Measurements from ENCODE around the gene DMBT1.

DMBT1 gene

GRCh38 chr10:122673731-122674130, 113.2 kb downstream of the DMBT1 start:
- no peaks in the 10 kb centered on the region for H3K36me3 Mint-ChIP-seq (ENCODE audit: low read depth)
- H3K27ac Mint-ChIP-seq, result no peak overlapping the region

GRCh38 chr10:122674781-122675180, 114.2 kb downstream of the DMBT1 start:
- Mint-ChIP-seq H3K4me3 (no peak overlapping the region), H3K4me1 (ENCODE audit: low read depth) (no peaks in the 10 kb centered on the region), H3K36me3 (ENCODE audit: low read depth) (no peaks in the 10 kb centered on the region), H3K27me3 (ENCODE audit: low read depth) (peaks cover 7% of the 10 kb centered on the region), H3K27ac (no peak overlapping the region), H3K9me3 (no peaks in the 10 kb centered on the region)

More at GRCh38 chr10:122673731-122674130, 113.2 kb downstream of the DMBT1 start:
- peaks cover 7% of the 10 kb centered on the region for H3K27me3 Mint-ChIP-seq (ENCODE audit: low read depth)
- no peaks in the 10 kb centered on the region for H3K9me3 Mint-ChIP-seq
- no peak overlapping the region for H3K4me3 Mint-ChIP-seq
- H3K4me1 Mint-ChIP-seq (ENCODE audit: low read depth), result no peaks in the 10 kb centered on the region

- no peaks in the 10 kb centered on the region for H3K4me1 Mint-ChIP-seq (ENCODE audit: low read depth)
- no peak overlapping the region for H3K27ac Mint-ChIP-seq
- H3K27me3 Mint-ChIP-seq (ENCODE audit: low read depth), result peaks cover 7% of the 10 kb centered on the region
- H3K9me3 Mint-ChIP-seq, result no peaks in the 10 kb centered on the region
- H3K4me3 Mint-ChIP-seq, result no peak overlapping the region
- no peaks in the 10 kb centered on the region for H3K36me3 Mint-ChIP-seq (ENCODE audit: low read depth)
These were observed 114.7 kb downstream of the DMBT1 start for GRCh38 chr10:122675278-122675677.

GRCh38 chr10:122678266-122678665, 117.7 kb downstream of the DMBT1 start:
- no peak overlapping the region for H3K4me3 Mint-ChIP-seq
- no peaks in the 10 kb centered on the region for H3K27me3 Mint-ChIP-seq (ENCODE audit: low read depth)
- H3K4me1 Mint-ChIP-seq (ENCODE audit: low read depth), result no peaks in the 10 kb centered on the region
- H3K27ac Mint-ChIP-seq, result no peak overlapping the region
- H3K9me3 Mint-ChIP-seq, result no peaks in the 10 kb centered on the region
- no peaks in the 10 kb centered on the region for H3K36me3 Mint-ChIP-seq (ENCODE audit: low read depth)

GRCh38 chr10:122682522-122682921, 122.0 kb downstream of the DMBT1 start:
- Mint-ChIP-seq H3K9me3 (no peaks in the 10 kb centered on the region), H3K36me3 (ENCODE audit: low read depth) (no peaks in the 10 kb centered on the region), H3K4me3 (no peak overlapping the region), H3K27ac (no peak overlapping the region), H3K4me1 (ENCODE audit: low read depth) (no peaks in the 10 kb centered on the region), H3K27me3 (ENCODE audit: low read depth) (peaks cover 4% of the 10 kb centered on the region)

- H3K9me3 Mint-ChIP-seq, result no peaks in the 10 kb centered on the region
- peaks cover 10% of the 10 kb centered on the region for H3K27me3 Mint-ChIP-seq (ENCODE audit: low read depth)
- no peak overlapping the region for H3K27ac Mint-ChIP-seq
- H3K36me3 Mint-ChIP-seq (ENCODE audit: low read depth), result no peaks in the 10 kb centered on the region
- no peaks in the 10 kb centered on the region for H3K4me1 Mint-ChIP-seq (ENCODE audit: low read depth)
- H3K4me3 Mint-ChIP-seq, result no peak overlapping the region
These were observed 127.9 kb downstream of the DMBT1 start for GRCh38 chr10:122688293-122688989.

GRCh38 chr10:122689146-122689820, 128.7 kb downstream of the DMBT1 start:
- Mint-ChIP-seq H3K27ac (no peak overlapping the region), H3K36me3 (ENCODE audit: low read depth) (no peaks in the 10 kb centered on the region), H3K4me3 (no peak overlapping the region), H3K9me3 (no peaks in the 10 kb centered on the region), H3K27me3 (ENCODE audit: low read depth) (peaks cover 10% of the 10 kb centered on the region), H3K4me1 (ENCODE audit: low read depth) (no peaks in the 10 kb centered on the region)

- no peaks in the 10 kb centered on the region for H3K36me3 Mint-ChIP-seq (ENCODE audit: low read depth)
- no peaks in the 10 kb centered on the region for H3K9me3 Mint-ChIP-seq
- H3K27ac Mint-ChIP-seq, result no peak overlapping the region
- H3K4me3 Mint-ChIP-seq, result no peak overlapping the region
- peaks cover 6% of the 10 kb centered on the region for H3K27me3 Mint-ChIP-seq (ENCODE audit: low read depth)
- H3K4me1 Mint-ChIP-seq (ENCODE audit: low read depth), result no peaks in the 10 kb centered on the region
These were observed 132.2 kb downstream of the DMBT1 start for GRCh38 chr10:122692744-122693143.
